ENCODE data around the gene CENPP. TPM values are rescaled to one million over a fixed set of nuclear protein-coding genes. Genes with fewer than 3 reads are reported as not detected.

The CENPP gene
- total RNA-seq, 2 experiments from 2014 or later = 26.4 to 29.1 TPM

DNA sequence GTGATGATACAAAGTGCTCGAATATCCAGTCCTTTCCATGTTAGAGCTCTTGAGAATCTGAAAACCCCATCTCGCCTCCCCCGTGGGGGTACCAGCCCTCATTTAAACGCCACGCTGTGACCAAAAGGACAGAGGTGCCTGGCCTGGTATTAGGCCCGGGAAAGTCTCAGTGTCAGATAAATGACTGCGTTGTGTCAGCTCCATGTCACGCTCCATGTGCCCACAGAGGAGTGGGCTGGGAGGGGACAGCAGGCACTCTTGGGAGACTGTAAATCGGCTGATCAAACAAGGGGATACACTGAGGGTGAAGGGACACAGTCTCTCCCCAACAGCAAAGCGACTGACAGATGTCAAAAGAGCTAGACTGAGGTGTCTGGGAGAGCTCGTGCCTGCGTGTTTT, 275.7 kb downstream of the CENPP start:
- CTCF ChIA-PET = no interaction called here

DNA sequence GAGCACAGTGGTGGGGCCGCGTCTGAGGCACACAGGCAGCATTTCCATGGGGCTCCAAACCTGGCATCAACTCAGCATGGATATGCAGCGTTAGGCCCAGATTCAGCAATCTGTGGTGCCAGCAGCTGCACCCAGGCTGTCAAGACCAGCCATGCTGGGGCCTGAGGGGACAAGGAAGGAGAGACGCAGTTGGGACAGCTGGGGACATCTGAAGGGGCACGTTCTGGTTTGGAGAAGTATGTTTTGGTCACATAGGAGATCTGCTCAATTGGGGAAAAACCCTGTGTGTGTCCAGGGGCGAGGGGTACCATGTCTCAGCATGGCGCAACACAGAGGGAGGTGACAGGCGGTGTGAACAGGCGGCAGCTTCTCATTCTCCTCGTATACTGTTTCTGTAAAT, 276.7 kb downstream of the CENPP start:
- H3K4me1 Mint-ChIP-seq (ENCODE audit: low read depth) = no peaks in the 10 kb centered on the region
- DNase-seq (no peak), ATAC-seq (no peak)
- no peak overlapping the region for H3K27ac Mint-ChIP-seq
- POLR2A ChIA-PET = no interaction called here
- H3K36me3 Mint-ChIP-seq (ENCODE audit: low read depth) = peaks cover 10% of the 10 kb centered on the region
- no peak overlapping the region for H3K4me3 Mint-ChIP-seq
- CTCF ChIA-PET = no interaction called here
- H3K9me3 Mint-ChIP-seq (ENCODE audit: insufficient read depth) = peaks cover 15% of the 10 kb centered on the region
- no peaks in the 10 kb centered on the region for H3K27me3 Mint-ChIP-seq (ENCODE audit: low read depth)

More for the DNA sequence above, 275.7 kb downstream of the CENPP start:
- Mint-ChIP-seq H3K9me3 (ENCODE audit: insufficient read depth) (peaks cover 15% of the 10 kb centered on the region), H3K4me3 (no peak overlapping the region), H3K36me3 (ENCODE audit: low read depth) (peaks cover 10% of the 10 kb centered on the region), H3K27ac (no peak overlapping the region), H3K27me3 (ENCODE audit: low read depth) (no peaks in the 10 kb centered on the region), H3K4me1 (ENCODE audit: low read depth) (no peaks in the 10 kb centered on the region)
- POLR2A ChIA-PET = interaction anchor here (1.1 kb wide), 1 partner anchor 19 kb away, joined by 3 read pairs; no protein-coding TSS in a partner anchor
- ATAC-seq (no peak), DNase-seq (no peak)

DNA sequence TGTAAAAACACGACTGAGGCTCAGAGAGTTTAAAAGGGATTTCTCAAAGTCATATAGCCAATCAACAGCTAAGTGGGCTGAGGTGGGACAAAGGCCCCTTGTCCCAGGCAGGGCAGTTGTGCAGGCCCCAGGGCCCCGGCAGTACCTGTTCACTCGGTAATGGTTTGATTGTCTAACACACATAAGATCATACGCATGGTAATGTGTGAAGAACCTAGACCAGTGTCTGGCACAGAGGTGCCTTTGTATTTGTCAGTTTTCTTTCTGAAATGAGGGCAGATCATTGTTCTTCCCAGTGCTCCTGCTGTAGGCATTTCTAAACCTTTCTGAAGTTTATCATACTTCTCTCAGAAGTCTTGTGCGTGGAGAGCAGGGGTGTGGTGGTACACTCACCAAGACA, 277.3 kb downstream of the CENPP start:
- peaks cover 15% of the 10 kb centered on the region for H3K9me3 Mint-ChIP-seq (ENCODE audit: insufficient read depth)
- no peaks in the 10 kb centered on the region for H3K4me1 Mint-ChIP-seq (ENCODE audit: low read depth)
- POLR2A ChIA-PET = no interaction called here
- DNase-seq (no peak), ATAC-seq (no peak)
- CTCF ChIA-PET = no interaction called here
- no peak overlapping the region for H3K27ac Mint-ChIP-seq
- peaks cover 10% of the 10 kb centered on the region for H3K36me3 Mint-ChIP-seq (ENCODE audit: low read depth)
- H3K27me3 Mint-ChIP-seq (ENCODE audit: low read depth) = no peaks in the 10 kb centered on the region
- H3K4me3 Mint-ChIP-seq = no peak overlapping the region

DNA sequence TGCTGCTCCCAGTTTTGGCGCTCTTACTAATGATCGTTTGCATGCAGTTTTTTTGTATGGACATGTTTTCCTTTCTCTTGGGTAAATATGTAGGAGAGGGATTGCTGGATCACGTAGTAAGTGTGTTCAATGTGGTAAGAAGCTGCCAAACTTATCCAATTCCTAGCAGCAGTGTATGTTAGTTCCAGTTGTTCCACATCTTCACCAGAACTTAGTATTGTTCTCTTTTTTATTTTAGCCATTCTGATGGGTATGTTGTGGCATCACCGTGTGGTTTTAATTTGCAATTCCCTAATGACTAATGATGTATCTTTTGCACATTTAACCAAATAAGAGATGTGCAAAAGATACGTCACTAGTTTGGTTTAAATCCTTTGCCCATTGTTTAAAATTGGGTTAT, 278.2 kb downstream of the CENPP start:
- no peaks in the 10 kb centered on the region for H3K4me1 Mint-ChIP-seq (ENCODE audit: low read depth)
- ATAC-seq = no peak
- H3K36me3 Mint-ChIP-seq (ENCODE audit: low read depth) = peaks cover 10% of the 10 kb centered on the region
- no peak overlapping the region for H3K27ac Mint-ChIP-seq
- DNase-seq = no peak
- peaks cover 15% of the 10 kb centered on the region for H3K9me3 Mint-ChIP-seq (ENCODE audit: insufficient read depth)
- ChIA-PET CTCF (no interaction called here), POLR2A (no interaction called here)
- H3K27me3 Mint-ChIP-seq (ENCODE audit: low read depth) = no peaks in the 10 kb centered on the region
- no peak overlapping the region for H3K4me3 Mint-ChIP-seq

DNA sequence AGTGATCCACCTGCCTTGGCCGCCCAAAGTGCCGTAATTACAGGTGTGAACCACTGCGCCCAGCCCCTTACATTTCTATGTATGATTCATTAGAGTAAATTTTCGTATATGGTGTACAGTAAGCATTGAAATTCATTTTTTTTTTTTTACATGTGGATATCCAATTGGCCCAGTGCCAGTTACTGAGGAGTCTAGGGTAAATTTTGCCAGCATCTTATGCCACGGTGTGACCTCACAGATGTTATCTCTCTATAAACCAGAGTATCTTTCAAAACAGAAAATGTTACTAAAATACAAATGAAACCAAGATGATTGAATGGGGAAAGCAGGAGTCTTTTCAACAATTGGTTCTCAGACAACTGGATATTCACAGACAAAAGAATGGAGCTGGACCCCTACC, 279.5 kb downstream of the CENPP start:
- peaks cover 10% of the 10 kb centered on the region for H3K36me3 Mint-ChIP-seq (ENCODE audit: low read depth)
- H3K9me3 Mint-ChIP-seq (ENCODE audit: insufficient read depth) = peaks cover 15% of the 10 kb centered on the region
- H3K27me3 Mint-ChIP-seq (ENCODE audit: low read depth) = no peaks in the 10 kb centered on the region
- POLR2A ChIA-PET = no interaction called here
- no peak overlapping the region for H3K4me3 Mint-ChIP-seq
- CTCF ChIA-PET = interaction anchor here (0.8 to 1.0 kb wide), 2 partner anchors 29 to 62 kb away, joined by 3 read pairs; no protein-coding TSS in a partner anchor
- H3K27ac Mint-ChIP-seq = no peak overlapping the region
- DNase-seq = no peak
- no peak for ATAC-seq
- H3K4me1 Mint-ChIP-seq (ENCODE audit: low read depth) = no peaks in the 10 kb centered on the region

DNA sequence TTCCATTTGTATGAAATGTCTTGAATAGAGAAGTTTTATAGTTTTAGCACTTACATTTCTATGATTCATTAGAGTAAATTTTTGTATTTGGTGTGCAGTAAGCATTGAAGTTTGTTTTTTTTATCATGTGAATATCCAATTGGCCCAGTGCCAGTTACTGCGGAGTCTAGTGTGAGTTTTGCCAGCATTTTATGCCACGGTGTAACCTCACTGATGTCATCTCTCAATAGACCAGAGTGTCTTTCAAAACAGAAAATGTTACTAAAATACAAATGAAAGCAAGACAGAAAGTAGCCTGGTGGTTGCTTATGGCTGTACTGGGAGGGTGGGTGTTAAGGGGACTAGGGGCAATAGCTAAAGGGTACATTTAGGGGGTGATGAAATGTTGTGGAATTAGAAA, 281.3 kb downstream of the CENPP start:
- Mint-ChIP-seq H3K4me3 (no peak overlapping the region), H3K9me3 (ENCODE audit: insufficient read depth) (peaks cover 15% of the 10 kb centered on the region), H3K27ac (no peak overlapping the region), H3K36me3 (ENCODE audit: low read depth) (peaks cover 12% of the 10 kb centered on the region), H3K4me1 (ENCODE audit: low read depth) (no peaks in the 10 kb centered on the region), H3K27me3 (ENCODE audit: low read depth) (no peaks in the 10 kb centered on the region)
- ChIA-PET POLR2A (no interaction called here), CTCF (no interaction called here)
- no peak for ATAC-seq
- DNase-seq = no peak

DNA sequence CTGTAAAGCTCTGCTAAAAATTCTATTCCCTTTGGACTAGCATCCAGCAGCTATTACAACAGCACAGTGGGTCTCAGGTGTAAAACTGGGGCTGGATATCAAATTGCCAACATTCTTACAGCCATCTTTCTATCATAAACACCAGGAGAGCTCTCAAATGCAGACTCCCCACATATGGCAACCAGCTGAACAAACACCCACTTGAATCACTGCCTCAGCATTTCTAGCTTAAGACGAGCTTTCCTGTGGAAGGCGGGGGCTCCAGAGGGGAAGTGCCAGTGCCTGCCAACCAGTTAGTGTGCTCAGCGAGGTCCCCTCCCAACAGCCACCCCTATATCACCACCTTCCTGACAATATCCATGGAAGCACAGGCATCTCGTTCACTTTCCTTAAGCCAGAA, 282.0 kb downstream of the CENPP start:
- ChIA-PET CTCF (no interaction called here), POLR2A (no interaction called here)
- ATAC-seq (no peak), DNase-seq (no peak)
- no peak overlapping the region for H3K4me3 Mint-ChIP-seq
- peaks cover 15% of the 10 kb centered on the region for H3K9me3 Mint-ChIP-seq (ENCODE audit: insufficient read depth)
- no peaks in the 10 kb centered on the region for H3K27me3 Mint-ChIP-seq (ENCODE audit: low read depth)
- no peak overlapping the region for H3K27ac Mint-ChIP-seq
- peaks cover 16% of the 10 kb centered on the region for H3K36me3 Mint-ChIP-seq (ENCODE audit: low read depth)
- H3K4me1 Mint-ChIP-seq (ENCODE audit: low read depth) = no peaks in the 10 kb centered on the region

DNA sequence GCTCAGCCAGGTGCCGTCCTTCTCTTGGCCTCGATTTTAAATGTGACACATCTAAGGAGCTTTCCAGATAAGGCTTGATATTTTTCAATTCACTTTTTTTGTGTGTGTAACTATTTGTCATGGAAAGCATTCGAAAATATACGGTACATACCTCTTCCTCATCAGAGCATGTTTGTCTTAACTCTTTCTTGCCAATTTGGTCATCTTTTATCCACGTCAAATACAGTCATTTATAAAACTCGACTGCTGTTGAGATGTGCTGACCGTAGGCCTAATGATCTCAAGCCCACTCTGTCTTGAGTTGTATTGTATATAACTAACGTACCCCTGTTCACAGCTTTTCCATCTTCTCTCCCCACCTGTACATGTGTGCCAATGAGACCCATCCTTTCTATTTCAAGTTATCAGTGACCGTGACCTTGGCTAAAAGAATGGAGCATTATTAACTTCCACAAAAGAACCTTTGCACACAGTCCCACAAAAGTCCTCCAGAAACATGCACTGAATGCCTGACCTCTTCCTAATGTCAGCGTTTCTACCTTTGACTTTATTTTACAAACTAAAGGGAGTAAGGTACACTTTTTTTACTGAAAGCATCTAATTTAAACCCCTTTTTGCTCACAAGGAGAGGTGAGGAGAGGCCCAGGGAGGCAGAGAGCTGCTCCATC, 282.6 kb downstream of the CENPP start:
- CTCF ChIA-PET = no interaction called here
- ATAC-seq (no peak), DNase-seq (no peak)
- H3K4me1 Mint-ChIP-seq (ENCODE audit: low read depth) = no peaks in the 10 kb centered on the region
- no peaks in the 10 kb centered on the region for H3K27me3 Mint-ChIP-seq (ENCODE audit: low read depth)
- peaks cover 15% of the 10 kb centered on the region for H3K9me3 Mint-ChIP-seq (ENCODE audit: insufficient read depth)
- POLR2A ChIA-PET = no interaction called here
- H3K36me3 Mint-ChIP-seq (ENCODE audit: low read depth) = peaks cover 17% of the 10 kb centered on the region
- H3K27ac Mint-ChIP-seq = no peak overlapping the region
- H3K4me3 Mint-ChIP-seq = no peak overlapping the region

DNA sequence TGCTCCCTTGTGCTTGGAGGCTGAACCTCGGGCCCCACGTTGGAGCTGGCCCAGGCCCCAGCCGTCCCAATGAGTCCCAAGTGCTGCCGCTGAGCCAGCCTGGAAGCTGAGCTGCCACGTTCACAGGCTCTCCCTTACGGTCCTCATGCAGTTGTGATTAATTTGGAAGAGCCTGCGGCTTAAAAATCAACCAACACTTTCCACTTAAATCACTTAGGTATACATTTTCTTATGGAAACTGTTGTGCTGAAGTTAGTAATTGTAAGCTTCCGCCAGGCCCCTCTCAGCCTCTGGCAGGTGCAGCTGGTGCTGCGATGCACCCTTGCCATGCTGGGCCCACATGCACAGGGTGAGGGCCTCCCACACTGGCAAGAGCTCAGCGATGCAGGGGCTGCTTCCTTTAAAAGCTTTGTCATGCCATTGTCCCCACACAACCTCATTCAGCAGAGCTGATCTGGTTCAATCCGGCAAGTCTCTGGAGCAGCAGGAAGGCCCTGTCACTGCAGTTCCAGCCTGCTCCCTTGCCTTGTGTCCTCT, 283.2 kb downstream of the CENPP start:
- POLR2A ChIA-PET = no interaction called here
- H3K9me3 Mint-ChIP-seq (ENCODE audit: insufficient read depth) = peaks cover 10% of the 10 kb centered on the region
- no peak overlapping the region for H3K27ac Mint-ChIP-seq
- H3K27me3 Mint-ChIP-seq (ENCODE audit: low read depth) = no peaks in the 10 kb centered on the region
- CTCF ChIA-PET = interaction anchor here (1.2 kb wide), 1 partner anchor 19 kb away, joined by 3 read pairs; no protein-coding TSS in a partner anchor
- no peak for DNase-seq
- H3K4me3 Mint-ChIP-seq = no peak overlapping the region
- no peaks in the 10 kb centered on the region for H3K4me1 Mint-ChIP-seq (ENCODE audit: low read depth)
- H3K36me3 Mint-ChIP-seq (ENCODE audit: low read depth) = peaks cover 17% of the 10 kb centered on the region
- no peak for ATAC-seq

DNA sequence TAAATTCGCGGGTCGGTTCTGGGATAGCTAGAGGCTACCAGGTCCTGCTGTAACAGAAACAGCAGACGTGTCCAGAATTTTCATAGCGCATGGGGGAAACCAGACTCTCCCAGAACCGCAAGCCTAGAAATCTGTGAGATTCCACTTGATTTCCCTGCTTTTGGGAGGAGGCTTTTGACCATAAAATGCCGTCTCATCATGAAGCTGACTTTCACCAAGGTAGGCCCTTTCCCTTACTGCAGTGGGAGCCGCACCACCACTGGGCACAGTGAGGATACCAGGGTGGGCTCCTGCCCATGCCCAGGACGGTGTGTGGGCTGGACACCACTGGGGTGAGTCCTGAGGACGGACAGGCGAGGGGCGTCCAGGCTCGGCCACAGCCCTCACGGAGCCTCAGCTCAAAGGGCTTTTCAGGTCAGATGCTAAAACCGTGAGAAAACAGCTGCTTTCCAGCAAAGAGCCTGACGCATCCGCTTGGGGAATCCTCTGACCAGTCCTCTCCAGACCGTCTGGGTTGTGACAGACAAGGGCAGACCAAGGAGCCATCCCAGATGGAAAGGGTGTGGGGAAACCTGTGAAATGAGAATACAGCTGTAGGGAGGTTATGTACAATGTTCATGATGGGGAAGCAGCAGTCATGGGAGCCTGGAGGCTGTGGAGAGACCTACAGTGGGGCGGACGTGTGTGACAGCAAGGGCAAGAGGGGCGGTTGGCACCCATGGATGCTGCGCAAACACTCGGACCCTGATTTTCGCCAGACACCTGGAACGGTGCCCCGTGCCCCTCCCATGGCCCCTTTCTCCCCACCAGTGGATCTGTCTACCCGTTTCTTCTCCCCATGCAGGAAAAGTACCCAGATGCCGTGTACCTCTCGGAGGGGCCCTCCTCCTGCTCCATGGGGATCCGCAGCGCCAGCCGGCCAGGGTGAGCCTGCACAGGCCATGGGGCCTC, 285.0 kb downstream of the CENPP start:
- peaks cover 28% of the 10 kb centered on the region for H3K36me3 Mint-ChIP-seq (ENCODE audit: low read depth)
- H3K4me3 Mint-ChIP-seq = no peak overlapping the region
- H3K4me1 Mint-ChIP-seq (ENCODE audit: low read depth) = no peaks in the 10 kb centered on the region
- POLR2A ChIA-PET = no interaction called here
- H3K9me3 Mint-ChIP-seq (ENCODE audit: insufficient read depth) = no peaks in the 10 kb centered on the region
- ATAC-seq = no peak
- CTCF ChIA-PET = no interaction called here
- no peak overlapping the region for H3K27ac Mint-ChIP-seq
- no peaks in the 10 kb centered on the region for H3K27me3 Mint-ChIP-seq (ENCODE audit: low read depth)
- no peak for DNase-seq

DNA sequence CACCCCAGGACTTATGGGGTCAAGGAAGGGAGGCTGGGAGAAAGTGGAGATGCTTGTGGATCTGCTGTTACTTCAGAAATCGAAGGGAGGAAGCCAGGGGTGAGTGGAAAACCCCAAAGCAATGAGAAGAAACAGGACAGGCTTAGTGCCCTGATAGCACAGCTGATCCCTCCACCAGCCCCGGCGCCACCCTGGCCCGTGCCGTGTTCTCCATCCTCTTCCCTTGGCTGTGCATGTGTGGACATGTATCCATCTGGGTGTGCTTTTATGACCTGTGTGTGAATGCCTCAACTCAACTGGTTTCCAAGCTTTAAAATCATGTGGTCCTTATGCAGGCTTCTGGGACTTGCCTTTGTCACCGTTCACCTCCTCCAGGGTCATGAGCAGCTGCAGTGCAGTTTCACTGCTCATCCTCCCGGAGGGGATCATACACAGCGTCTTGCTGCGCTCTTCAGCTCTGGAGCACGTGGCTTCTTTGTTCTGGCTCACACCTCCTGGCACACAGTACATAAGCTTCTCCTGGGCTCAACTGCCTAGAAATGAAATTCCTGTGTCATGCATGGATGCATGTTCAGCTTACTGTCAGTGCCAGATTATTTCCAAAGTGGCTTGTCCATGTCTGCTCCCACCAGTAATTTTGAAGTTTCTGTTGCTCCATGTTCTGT, 286.0 kb downstream of the CENPP start:
- H3K36me3 Mint-ChIP-seq (ENCODE audit: low read depth) = peaks cover 32% of the 10 kb centered on the region
- ATAC-seq (no peak), DNase-seq (no peak)
- H3K4me1 Mint-ChIP-seq (ENCODE audit: low read depth) = no peaks in the 10 kb centered on the region
- ChIA-PET POLR2A (interaction anchor here (0.6 kb wide), 2 partner anchors 47 to 425 kb away, joined by 3 read pairs; no protein-coding TSS in a partner anchor), CTCF (interaction anchor here (0.6 kb wide), 1 partner anchor 249 kb away, joined by 4 read pairs; no protein-coding TSS in a partner anchor)
- no peaks in the 10 kb centered on the region for H3K9me3 Mint-ChIP-seq (ENCODE audit: insufficient read depth)
- no peaks in the 10 kb centered on the region for H3K27me3 Mint-ChIP-seq (ENCODE audit: low read depth)
- no peak overlapping the region for H3K4me3 Mint-ChIP-seq
- no peak overlapping the region for H3K27ac Mint-ChIP-seq

DNA sequence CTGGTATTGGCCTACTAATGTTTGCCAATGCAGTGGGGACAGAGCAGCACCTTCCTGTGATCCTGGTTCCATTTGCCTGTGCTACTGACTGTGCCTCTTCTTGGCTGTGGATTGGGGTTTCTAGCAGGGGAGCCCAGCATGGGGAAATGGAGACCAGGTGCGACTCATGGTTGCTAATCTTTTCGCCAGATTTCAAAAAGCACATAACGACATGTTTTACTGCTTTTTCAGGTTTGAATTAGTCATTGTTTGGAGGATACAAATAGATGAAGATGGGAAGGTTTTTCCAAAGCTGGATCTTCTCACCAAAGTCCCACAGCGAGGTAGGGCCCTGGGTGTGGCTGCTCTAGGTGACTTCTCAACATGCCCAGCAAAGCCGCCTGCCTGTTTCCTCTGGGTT, 286.5 kb downstream of the CENPP start:
- Mint-ChIP-seq H3K27ac (no peak overlapping the region), H3K4me3 (no peak overlapping the region), H3K9me3 (ENCODE audit: insufficient read depth) (no peaks in the 10 kb centered on the region), H3K4me1 (ENCODE audit: low read depth) (no peaks in the 10 kb centered on the region), H3K36me3 (ENCODE audit: low read depth) (peaks cover 32% of the 10 kb centered on the region), H3K27me3 (ENCODE audit: low read depth) (no peaks in the 10 kb centered on the region)
- ATAC-seq (no peak), DNase-seq (no peak)
- ChIA-PET CTCF (interaction anchor here (0.6 kb wide), 1 partner anchor 250 kb away, joined by 4 read pairs; no protein-coding TSS in a partner anchor), POLR2A (no interaction called here)

Measured in activated CD8-positive, alpha-beta T cell treated with anti-CD3 and anti-CD28 coated beads, Interleukin-2, amount 10 ng/mL, durations not matched to agents 7 days and 5 days (primary cell).